HepG2 (cell line): Measurements from ENCODE around the gene IKZF5. TPM values are rescaled to one million over a fixed set of nuclear protein-coding genes. Genes with fewer than 3 reads are reported as not detected.

ENCODE experiments used
- CBX2 ChIP-seq, 2 experiments: fragments of 200-600 bp in 1 of 2; sonication (generic); formaldehyde crosslinking in 1 of 2; IDR thresholded peaks; 2 replicates each; pipeline versions ENCODE4 v1.7.0 to v1.8.1; 2018 to 2022; ENCODE audit warnings: low read depth in 2 of 2, low read length in 1 of 2, mild to moderate bottlenecking in 1 of 2, missing genetic modification reagents in 1 of 2
- GATA4 ChIP-seq: sonication (generic); IDR thresholded peaks from 2 replicates; pipeline ENCODE4 v1.6.1; 2016; ENCODE audit warnings: antibody characterized with exemption, low read depth, borderline replicate concordance
- GATAD2A ChIP-seq: IDR thresholded peaks from 2 replicates; pipeline ENCODE4 v1.6.1; 2016
- KDM1A ChIP-seq: IDR thresholded peaks from 2 replicates; pipeline ENCODE4 v1.6.1; 2016; ENCODE audit warnings: missing compliant biosample characterization
- MAZ ChIP-seq, 2 experiments: sonication (generic) in 1 of 2; formaldehyde crosslinking in 1 of 2; IDR thresholded peaks; 2 replicates each; pipeline versions ENCODE4 v1.5.0 to v1.6.1; 2012 to 2020; ENCODE audit warnings: low read depth in 2 of 2, mild to moderate bottlenecking in 2 of 2, borderline replicate concordance in 1 of 2, improper control_type of control experiment in 1 of 2, low read length in 1 of 2, missing genetic modification reagents in 1 of 2, moderate library complexity in 1 of 2
- PBX2 ChIP-seq: IDR thresholded peaks from 2 replicates; pipeline ENCODE4 v1.6.1; 2016; ENCODE audit warnings: control low read depth
- RERE ChIP-seq: IDR thresholded peaks from 2 replicates; pipeline ENCODE4 v1.6.1; 2016; ENCODE audit warnings: low read depth, missing genetic modification reagents, missing compliant biosample characterization
- ZBTB10 ChIP-seq: sonication (generic); formaldehyde crosslinking; IDR thresholded peaks from 2 replicates; pipeline ENCODE4 v1.4.0; 2020; ENCODE audit warnings: missing genetic modification reagents, borderline replicate concordance
- ZEB1 ChIP-seq: IDR thresholded peaks from 2 replicates; pipeline ENCODE4 v1.6.1; 2012; ENCODE audit warnings: mild to moderate bottlenecking, low read depth, inconsistent platforms; ENCODE audit not compliant: insufficient replicate concordance
- ZMAT5 ChIP-seq: sonication (generic); formaldehyde crosslinking; IDR thresholded peaks from 2 replicates; pipeline ENCODE4 v1.5.0; 2020; ENCODE audit warnings: mild to moderate bottlenecking, low read depth, missing genetic modification reagents, borderline replicate concordance
- ZNF124 ChIP-seq: sonication (generic); formaldehyde crosslinking; IDR thresholded peaks from 2 replicates; pipeline ENCODE4 v1.4.0; 2020; ENCODE audit warnings: missing genetic modification reagents
- ZNF24 ChIP-seq: fragments of 450-650 bp; IDR thresholded peaks from 2 replicates; pipeline ENCODE4 v1.6.1; 2017; ENCODE audit warnings: antibody characterized with exemption, mild to moderate bottlenecking
- ZNF441 ChIP-seq: sonication (generic); formaldehyde crosslinking; IDR thresholded peaks from 2 replicates; pipeline ENCODE4 v1.7.0; 2021; ENCODE audit warnings: missing genetic modification reagents, borderline replicate concordance
- ZUFSP ChIP-seq: sonication (generic); formaldehyde crosslinking; IDR thresholded peaks from 2 replicates; pipeline ENCODE4 v1.9.0; 2021; ENCODE audit warnings: missing genetic modification reagents, mild to moderate bottlenecking, borderline replicate concordance
- polyA plus RNA-seq, 8 experiments: library from polyadenylated mRNA; depleted of rRNA in 3 of 8; stranded (reverse) in 7 of 8; unstranded in 1 of 8; fragments of >200 nt; fragmentation: Illumina TruSeq in 4 of 8; extraction: Trizol in 4 of 8; gene quantifications; 2 replicates each; pipeline versions ENCODE4 v1.2.1 to v1.2.3, GENCODE V29; 2011 to 2016; ENCODE audit warnings: low read depth in 4 of 8, missing spikeins in 1 of 8, mixed read lengths in 1 of 8; ENCODE audit not compliant: insufficient read depth in 1 of 8
- total RNA-seq, 5 experiments: library from RNA; depleted of rRNA; stranded (reverse); fragments of >200 nt; fragmentation: Illumina TruSeq; extraction: Trizol; gene quantifications; 2 replicates each; pipeline ENCODE4 v1.2.3, GENCODE V29; 2016; ENCODE audit warnings: low read depth in 1 of 5

Gene IKZF5
- total and polyA plus RNA-seq, 2 of the 13 experiments (the other 11 are each of a cell fraction or from before 2014, with no cell fraction given): 3.7 to 12.0 TPM

GRCh38 chr10:122953902-122954730 lies 54.5 kb downstream of the IKZF5 start, which contains the start of gene C10orf88 (continued):
- TF ChIP-seq CBX2 (IDR thresholded peaks at IDR 0.05; ENCODE audit: low read depth, low read length): no peak
- no peak for TF ChIP-seq CBX2 (CRISPR knock-in tag; IDR thresholded peaks at IDR 0.05; ENCODE audit: low read depth)
- no peak for TF ChIP-seq ZUFSP (CRISPR knock-in tag)
- TF ChIP-seq GATAD2A (CRISPR knock-in tag): peak; percentile 69
- no peak for TF ChIP-seq ZEB1
- TF ChIP-seq RERE (CRISPR knock-in tag): no peak
- TF ChIP-seq GATA4: 0 out of 2 replicates have a peak, but pooled peaks have one; percentile 55
- peak; percentile 96 for TF ChIP-seq ZNF124 (CRISPR knock-in tag)
- TF ChIP-seq ZBTB10 (CRISPR knock-in tag): no peak; the same call in 1 of the 2 replicates
- no peak for TF ChIP-seq PBX2 (CRISPR knock-in tag)
- 0 out of 2 replicates have a peak, but pooled peaks have one; percentile 6 for TF ChIP-seq KDM1A (CRISPR knock-in tag)
- no peak for TF ChIP-seq ZMAT5 (CRISPR knock-in tag)
- no peak for TF ChIP-seq ZNF24
- TF ChIP-seq MAZ (IDR thresholded peaks at IDR 0.05; ENCODE audit: borderline replicate concordance, low read depth, low read length): peak; percentile 38; the same call in 1 of the 2 replicates
- TF ChIP-seq MAZ (CRISPR knock-in tag; IDR thresholded peaks at IDR 0.05; ENCODE audit: low read depth): peak; percentile 97
- peak; percentile 90; the same call in 1 of the 2 replicates for TF ChIP-seq ZNF441
